Urothelium cell line (cell line): Measurements from ENCODE around the gene CEP41.

Experiments used
- DNase-seq: peaks from one replicate; pipeline ENCODE4 v3.0.0; 2011; ENCODE audit warnings: low spot score, mixed read lengths
- FAIRE-seq: peaks from 2 replicates; lab custom pipeline; 2011; peaks lifted over from hg19 to GRCh38; lab: Jason Lieb, UNC

Gene CEP41

DNA sequence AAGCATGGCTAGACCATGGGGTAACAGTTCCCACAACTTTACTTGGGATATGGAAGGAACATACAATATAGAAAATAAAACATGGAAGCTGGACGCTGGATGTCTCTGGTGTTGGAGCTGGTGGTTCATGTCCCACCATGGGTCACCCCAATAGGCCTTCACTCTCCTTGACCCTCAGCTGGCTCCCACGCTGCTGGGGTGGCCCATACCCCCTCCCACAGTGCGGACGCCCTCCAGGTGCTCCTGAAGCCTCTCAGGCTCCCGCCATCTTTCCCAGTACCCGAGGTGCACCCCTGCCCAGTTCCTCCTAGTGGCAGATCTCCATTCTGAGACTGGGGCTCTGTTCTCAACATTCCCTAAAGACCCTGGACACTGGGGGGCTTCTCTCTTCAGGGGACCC is 66.3 kb downstream of the CEP41 start:
- DNase-seq (no peak), FAIRE-seq (no peak)

- FAIRE-seq (no peak), DNase-seq (no peak)
Observed at GRCh38 chr7:130372402-130373165, 68.2 kb downstream of the CEP41 start.

GRCh38 chr7:130371046-130371445 is 69.8 kb downstream of the CEP41 start:
- FAIRE-seq (no peak), DNase-seq (no peak)

- no peak for DNase-seq
- no peak for FAIRE-seq
Observed at GRCh38 chr7:130369831-130370550, 70.8 kb downstream of the CEP41 start.

GRCh38 chr7:130369110-130369711 is 71.6 kb downstream of the CEP41 start:
- FAIRE-seq, result no peak

DNA sequence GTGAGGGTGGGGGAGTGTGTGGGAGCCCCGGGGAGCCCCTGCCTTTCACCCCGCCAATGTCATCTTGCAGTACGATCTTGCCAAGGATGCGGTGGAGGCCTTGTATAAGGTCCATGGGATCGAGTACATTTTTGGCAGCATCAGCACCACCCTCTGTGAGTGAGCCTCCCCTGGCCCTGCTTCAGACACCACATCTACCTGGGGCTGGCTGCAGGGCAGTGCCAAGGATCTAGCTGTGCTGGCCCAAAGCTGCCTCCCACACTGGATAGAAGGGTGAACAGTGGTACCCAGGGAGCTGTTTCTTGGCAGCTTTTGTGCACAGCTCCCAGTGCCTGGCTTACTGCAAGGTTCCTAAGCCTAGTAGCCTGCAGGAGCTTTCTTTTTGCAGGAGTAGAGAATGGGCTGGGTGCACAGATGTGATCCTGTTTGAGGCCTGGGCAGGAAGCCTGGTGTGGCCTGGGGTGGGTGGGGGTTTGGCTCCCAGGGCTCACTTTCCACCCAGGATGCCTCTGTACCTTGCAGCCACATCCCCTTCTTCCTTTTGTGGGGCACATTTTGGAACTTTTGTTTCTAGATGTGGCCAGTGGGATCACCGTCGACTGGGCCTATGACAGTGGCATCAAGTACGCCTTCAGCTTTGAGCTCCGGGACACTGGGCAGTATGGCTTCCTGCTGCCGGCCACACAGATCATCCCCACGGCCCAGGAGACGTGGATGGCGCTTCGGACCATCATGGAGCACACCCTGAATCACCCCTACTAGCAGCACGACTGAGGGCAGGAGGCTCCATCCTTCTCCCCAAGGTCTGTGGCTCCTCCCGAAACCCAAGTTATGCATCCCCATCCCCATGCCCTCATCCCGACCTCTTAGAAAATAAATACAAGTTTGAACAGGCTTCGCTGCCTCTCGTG is 72.7 kb downstream of the CEP41 start:
- FAIRE-seq, result no peak
- DNase-seq, result no peak

More at GRCh38 chr7:130369110-130369711, 71.6 kb downstream of the CEP41 start:
- peak; percentile 46 for DNase-seq

DNA sequence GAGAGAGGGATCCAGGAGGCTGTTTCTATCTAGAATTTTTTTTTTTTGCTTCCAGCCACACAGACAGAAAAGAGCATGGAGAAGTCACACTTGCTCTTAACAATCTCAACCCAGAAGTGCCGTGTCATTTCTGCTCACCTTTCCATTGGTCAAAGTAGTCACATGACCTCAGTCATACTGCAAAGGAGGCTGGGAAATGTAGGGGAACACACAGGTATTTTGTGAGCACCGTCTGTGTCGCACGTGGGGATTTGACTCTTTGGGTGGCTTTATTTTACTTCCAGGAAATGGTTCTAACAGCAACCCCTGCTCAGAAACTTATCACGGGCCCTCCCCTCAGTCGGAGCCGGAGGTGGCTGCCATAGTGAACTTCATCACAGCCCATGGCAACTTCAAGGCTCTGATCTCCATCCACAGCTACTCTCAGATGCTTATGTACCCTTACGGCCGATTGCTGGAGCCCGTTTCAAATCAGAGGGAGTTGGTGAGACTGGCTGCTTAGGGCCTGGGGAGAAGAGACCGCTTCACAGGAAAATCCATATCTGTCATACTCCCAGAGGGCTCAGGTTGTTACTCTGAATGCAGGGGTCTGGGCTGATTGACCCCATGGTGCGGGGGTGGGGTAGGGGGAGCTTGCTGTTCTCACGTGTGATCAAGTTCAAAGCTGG is 73.6 kb downstream of the CEP41 start:
- FAIRE-seq (no peak), DNase-seq (no peak)

DNA sequence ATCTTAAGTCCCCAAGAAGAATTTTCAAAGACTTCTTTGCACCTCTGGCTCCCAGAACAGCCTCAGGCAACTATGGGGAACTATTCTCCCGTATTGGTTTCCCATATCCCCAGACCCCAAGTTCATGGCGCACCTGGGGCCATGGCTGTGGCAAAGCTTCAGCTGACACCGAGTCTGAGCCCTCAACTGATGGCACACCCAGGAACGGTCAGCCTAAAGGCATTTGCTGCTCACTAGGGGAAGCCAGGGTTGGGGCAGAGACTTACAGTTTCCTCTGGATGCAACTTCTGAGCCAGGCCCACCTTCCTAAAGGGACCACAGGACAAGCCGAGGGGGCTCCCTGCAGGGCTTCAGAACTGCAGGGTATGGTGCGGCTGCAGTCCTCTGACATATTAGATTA is 74.3 kb downstream of the CEP41 start:
- DNase-seq, result no peak
- FAIRE-seq, result no peak

- FAIRE-seq, result no peak
- peak; percentile 82 for DNase-seq
Observed at GRCh38 chr7:130365511-130366441, 75.0 kb downstream of the CEP41 start.

- no peak for DNase-seq
- no peak for FAIRE-seq
Observed at GRCh38 chr7:130365088-130365487, 75.7 kb downstream of the CEP41 start.

- DNase-seq, result no peak
Observed at GRCh38 chr7:130364451-130364850, 76.4 kb downstream of the CEP41 start.

DNA sequence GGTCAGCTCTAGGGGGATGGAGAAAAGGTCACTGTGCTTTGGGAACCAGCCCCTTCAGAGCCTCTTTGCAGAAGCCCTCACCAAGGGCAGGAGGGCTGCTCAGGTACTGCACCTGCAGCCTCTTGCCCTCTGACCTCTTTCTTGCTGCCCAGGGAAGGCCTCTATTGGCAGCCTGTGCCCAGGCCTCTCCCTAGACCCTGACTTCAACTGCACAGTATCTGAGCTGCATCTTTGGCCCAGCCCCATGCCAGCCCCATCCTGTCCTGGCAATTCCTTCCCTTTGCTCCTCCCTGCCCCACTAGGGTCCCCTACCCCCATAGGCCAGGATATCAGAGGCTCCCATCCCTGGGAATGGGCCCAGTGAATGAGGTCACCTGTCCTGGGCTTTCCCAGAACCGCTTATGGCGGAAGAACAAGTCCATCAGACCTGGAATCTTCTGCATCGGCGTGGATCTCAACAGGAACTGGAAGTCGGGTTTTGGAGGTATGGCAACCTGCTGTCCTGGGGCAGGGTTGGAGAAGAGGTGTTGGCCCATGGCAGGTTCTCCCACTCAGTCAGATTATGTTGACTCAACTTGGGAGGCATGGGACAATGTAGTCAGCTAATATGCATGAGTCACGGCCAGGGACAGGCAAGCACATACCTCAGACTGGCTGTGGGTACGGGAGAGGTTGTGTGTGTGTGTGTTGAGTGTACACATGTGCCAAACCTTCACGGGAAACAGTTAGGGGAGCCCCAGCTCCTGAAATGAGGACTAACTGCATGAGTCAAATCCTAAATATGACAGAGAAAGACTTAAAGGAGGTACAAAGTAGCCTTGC is 77.6 kb downstream of the CEP41 start:
- FAIRE-seq, result peak; percentile 87
- peak; percentile 72 for DNase-seq

More at GRCh38 chr7:130364451-130364850, 76.4 kb downstream of the CEP41 start:
- FAIRE-seq, result no peak

DNA sequence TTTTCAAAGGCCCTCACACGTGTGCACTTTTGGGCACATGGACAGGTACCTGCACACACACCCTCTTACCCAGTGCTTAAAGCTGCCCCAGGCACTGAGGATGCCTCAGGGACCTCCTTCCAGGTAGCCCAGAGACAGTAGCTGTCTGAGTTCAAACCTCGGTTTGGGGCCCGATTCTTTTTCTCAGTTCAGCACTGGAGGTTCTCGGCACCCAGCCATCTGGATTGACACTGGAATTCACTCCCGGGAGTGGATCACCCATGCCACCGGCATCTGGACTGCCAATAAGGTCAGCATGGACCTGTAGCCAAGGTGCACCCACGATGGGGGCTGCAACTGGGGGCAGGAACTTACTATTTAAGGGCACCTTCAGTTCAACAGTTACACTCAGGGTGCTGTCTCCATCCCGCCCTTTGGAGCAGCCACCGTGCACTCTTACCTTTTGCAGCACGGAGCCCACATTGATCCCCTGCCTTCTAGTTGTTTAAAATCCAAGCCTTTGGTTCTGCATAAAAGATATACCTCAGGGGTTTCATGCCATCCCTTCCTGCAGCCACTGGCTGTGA is 78.5 kb downstream of the CEP41 start:
- FAIRE-seq, result no peak

DNA sequence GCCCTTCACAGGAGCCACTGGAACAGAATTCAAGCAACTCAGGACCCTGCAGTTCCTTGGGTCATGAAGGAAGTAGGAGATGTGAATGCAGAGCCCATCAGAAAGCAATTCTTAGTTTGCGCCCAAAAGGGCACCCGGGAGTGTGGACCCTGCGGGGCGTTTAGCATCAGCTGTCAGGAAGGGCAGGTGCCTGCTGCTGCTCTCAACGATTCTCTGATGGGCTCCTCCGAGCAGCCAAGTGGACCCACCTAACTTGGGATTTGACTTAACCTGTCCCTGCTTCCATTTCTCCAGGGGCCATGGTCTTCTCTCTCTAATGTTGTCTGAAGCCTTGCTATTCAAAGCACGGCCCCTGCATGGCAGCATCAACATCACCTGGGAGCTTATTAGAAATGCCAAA is 79.1 kb downstream of the CEP41 start:
- DNase-seq, result no peak
- no peak for FAIRE-seq

More for the DNA sequence above, 78.5 kb downstream of the CEP41 start:
- DNase-seq, result no peak

DNA sequence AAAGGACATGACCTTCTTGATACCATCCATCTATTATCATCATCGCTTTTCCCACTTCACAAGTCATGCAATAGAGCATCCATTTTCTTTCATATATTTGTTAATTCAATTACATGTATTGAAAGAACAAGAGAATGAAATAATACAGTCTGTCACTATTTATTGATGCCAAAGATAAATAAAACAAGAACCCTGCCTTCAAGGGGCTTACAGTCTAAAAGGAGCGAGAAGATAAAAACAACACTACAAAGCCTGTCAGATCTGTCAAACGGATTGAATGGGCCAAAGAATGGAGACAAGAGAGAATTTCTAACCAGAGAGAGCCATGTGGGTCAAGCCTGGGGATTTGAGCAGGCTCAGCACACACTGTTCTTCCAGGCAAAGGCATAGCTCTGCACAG is 80.3 kb downstream of the CEP41 start:
- FAIRE-seq (no peak), DNase-seq (no peak)

GRCh38 chr7:130359276-130359857 is 81.4 kb downstream of the CEP41 start:
- DNase-seq (no peak), FAIRE-seq (no peak)

DNA sequence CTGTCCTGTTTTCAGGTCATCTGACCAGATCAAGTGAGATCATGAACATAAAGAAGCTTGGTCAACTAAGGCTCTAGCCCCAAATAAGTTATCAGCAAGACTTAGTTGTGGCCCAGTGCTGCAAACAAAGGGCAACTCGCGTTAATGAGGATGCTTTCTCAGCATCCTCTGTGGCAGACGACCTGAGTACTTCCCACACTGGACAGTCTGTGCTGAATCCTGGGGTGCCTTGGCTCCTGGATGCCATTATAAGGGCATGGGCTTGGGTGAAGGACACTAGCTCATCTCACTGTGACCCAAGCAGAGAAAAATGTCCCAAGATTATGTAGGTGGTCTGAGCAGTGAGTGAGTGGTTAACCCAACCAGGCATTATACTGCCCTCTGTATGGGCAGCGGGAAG is 82.3 kb downstream of the CEP41 start:
- FAIRE-seq (no peak), DNase-seq (no peak)
